Large intestine (tissue), 3 donors: ENCODE measurements around the gene VWC2. TPM values are rescaled to one million over a fixed set of nuclear protein-coding genes. Genes with fewer than 3 reads are reported as not detected.

Experiments
- DNase-seq, 2 donors: peaks; one replicate each; pipeline versions ENCODE4 v3.0.0 to v3.0.0-alpha.2; 2013
- H3K27ac ChIP-seq: one replicate; pipeline ENCODE4 v1.5.1; 2013; ENCODE audit warnings: low read length
- H3K27me3 ChIP-seq: 2 replicates; pipeline ENCODE4 v1.6.1; 2013; ENCODE audit warnings: low read length; ENCODE audit not compliant: control insufficient read depth, insufficient read depth
- H3K36me3 ChIP-seq: 2 replicates; pipeline ENCODE4 v1.6.1; 2013; ENCODE audit warnings: low read length; ENCODE audit not compliant: control insufficient read depth, insufficient read depth
- H3K4me1 ChIP-seq: one replicate; pipeline ENCODE4 v1.6.1; 2013; ENCODE audit warnings: low read length; ENCODE audit not compliant: control insufficient read depth, insufficient read depth
- H3K4me3 ChIP-seq: one replicate; pipeline ENCODE4 v1.5.1; 2013; ENCODE audit warnings: low read length
- H3K9me3 ChIP-seq: one replicate; pipeline ENCODE4 v1.6.1; 2013; ENCODE audit warnings: mild to moderate bottlenecking, low read depth, low read length, moderate library complexity; ENCODE audit not compliant: control insufficient read depth
- WGBS: methylation state at CpG from one replicate; pipeline ENCODE4 v1.1.5; 2013; ENCODE audit warnings: low lambda C conversion rate; ENCODE audit not compliant: insufficient coverage; 5-methylcytosine and 5-hydroxymethylcytosine counted together
- polyA plus RNA-seq: library from polyadenylated mRNA; unstranded; fragments of 120-200 nt; gene quantifications from one replicate; pipeline ENCODE4 v1.2.1, GENCODE V29; 2013

VWC2 gene
- polyA plus RNA-seq, 1 donor = 0.63 TPM

DNA sequence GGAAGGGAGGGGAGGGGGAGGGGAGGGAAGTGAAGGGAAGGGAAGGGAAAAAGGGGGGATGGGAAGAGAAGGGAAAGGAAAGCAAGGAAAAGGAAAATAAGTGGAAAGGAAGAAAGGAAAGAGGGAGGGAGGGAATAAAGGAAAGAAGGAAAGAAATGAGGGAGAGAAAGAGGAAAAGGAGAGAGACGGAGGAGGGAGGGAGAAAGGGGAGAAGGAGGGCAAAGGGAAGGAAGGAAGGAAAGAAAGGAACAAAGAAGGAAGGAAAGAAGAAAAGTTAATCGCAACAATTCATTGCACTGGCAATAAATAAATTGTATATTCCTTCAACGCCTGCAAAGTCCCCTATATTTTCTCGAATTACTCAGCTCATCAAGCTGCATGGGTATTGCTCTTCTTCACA, 2.6 kb upstream of the VWC2 start:
- Histone ChIP-seq H3K36me3 (no peaks in the 10 kb centered on the region), H3K4me1 (peaks cover 2% of the 10 kb centered on the region), H3K4me3 (no peak overlapping the region), H3K9me3 (peaks cover 6% of the 10 kb centered on the region), H3K27me3 (peaks cover 48% of the 10 kb centered on the region), H3K27ac (no peak overlapping the region)
- WGBS = 83% methylated on average over 4 of the region's 4 CpGs
- no peak for DNase-seq

- 94% methylated on average over 2 of the region's 11 CpGs for WGBS
- no peak for DNase-seq
- Histone ChIP-seq H3K4me1 (peaks cover 2% of the 10 kb centered on the region), H3K27ac (no peak overlapping the region), H3K36me3 (no peaks in the 10 kb centered on the region), H3K9me3 (peaks cover 6% of the 10 kb centered on the region), H3K4me3 (no peak overlapping the region), H3K27me3 (peaks cover 52% of the 10 kb centered on the region)
Measured at GRCh38 chr7:49771427-49772176, 1.8 kb upstream of the VWC2 start.

GRCh38 chr7:49772916-49773217, 571 bp upstream of the VWC2 start:
- Histone ChIP-seq H3K4me1 (peaks cover 2% of the 10 kb centered on the region), H3K4me3 (no peak overlapping the region), H3K9me3 (peaks cover 6% of the 10 kb centered on the region), H3K36me3 (no peaks in the 10 kb centered on the region), H3K27me3 (peaks cover 62% of the 10 kb centered on the region), H3K27ac (no peak overlapping the region)
- 8% methylated on average over 2 of the region's 11 CpGs for WGBS
- DNase-seq = no peak

- peak; percentile 15 to 33 for DNase-seq
- no peak overlapping the region for H3K27ac ChIP-seq
- no CpG with 5 or more reads among the region's 56 CpGs for WGBS
- H3K4me3 ChIP-seq = peak overlapping the region; percentile 35
- H3K4me1 ChIP-seq = peaks cover 2% of the 10 kb centered on the region
- no peaks in the 10 kb centered on the region for H3K36me3 ChIP-seq
- peaks cover 64% of the 10 kb centered on the region for H3K27me3 ChIP-seq
- peaks cover 6% of the 10 kb centered on the region for H3K9me3 ChIP-seq
Measured at GRCh38 chr7:49773936-49774458, 559 bp downstream of the VWC2 start.

GRCh38 chr7:49774459-49775064, 1.1 kb downstream of the VWC2 start:
- DNase-seq = peak in 1 of 2 donors; percentile 8
- Histone ChIP-seq H3K27me3 (peaks cover 62% of the 10 kb centered on the region), H3K36me3 (no peaks in the 10 kb centered on the region), H3K4me1 (peaks cover 2% of the 10 kb centered on the region), H3K9me3 (peaks cover 6% of the 10 kb centered on the region), H3K27ac (no peak overlapping the region), H3K4me3 (peak overlapping the region; percentile 35)
- no CpG with 5 or more reads among the region's 36 CpGs for WGBS

DNA sequence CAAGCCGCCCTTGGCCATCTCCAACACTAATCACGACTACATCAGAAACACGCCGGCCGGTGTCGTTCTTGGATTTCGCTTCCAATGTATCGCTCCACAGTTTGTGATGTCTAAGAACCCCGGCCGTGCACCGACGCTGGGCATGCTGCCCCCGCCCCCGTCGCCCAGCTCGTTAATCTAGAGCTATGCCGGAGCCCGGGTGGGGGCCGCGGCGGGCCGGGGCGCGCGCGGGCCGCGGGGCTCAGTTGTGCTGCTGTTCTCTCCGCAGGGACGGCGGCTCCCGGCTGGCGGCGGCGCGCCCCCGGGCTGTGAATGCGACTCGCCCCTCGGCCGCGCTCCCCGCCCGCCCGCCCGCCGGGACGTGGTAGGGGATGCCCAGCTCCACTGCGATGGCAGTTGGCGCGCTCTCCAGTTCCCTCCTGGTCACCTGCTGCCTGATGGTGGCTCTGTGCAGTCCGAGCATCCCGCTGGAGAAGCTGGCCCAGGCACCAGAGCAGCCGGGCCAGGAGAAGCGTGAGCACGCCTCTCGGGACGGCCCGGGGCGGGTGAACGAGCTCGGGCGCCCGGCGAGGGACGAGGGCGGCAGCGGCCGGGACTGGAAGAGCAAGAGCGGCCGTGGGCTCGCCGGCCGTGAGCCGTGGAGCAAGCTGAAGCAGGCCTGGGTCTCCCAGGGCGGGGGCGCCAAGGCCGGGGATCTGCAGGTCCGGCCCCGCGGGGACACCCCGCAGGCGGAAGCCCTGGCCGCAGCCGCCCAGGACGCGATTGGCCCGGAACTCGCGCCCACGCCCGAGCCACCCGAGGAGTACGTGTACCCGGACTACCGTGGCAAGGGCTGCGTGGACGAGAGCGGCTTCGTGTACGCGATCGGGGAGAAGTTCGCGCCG, 1.9 kb downstream of the VWC2 start:
- H3K27ac ChIP-seq = no peak overlapping the region
- WGBS = no CpG with 5 or more reads among the region's 106 CpGs
- peaks cover 6% of the 10 kb centered on the region for H3K9me3 ChIP-seq
- peak in 1 of 2 donors; percentile 5 for DNase-seq
- peaks cover 60% of the 10 kb centered on the region for H3K27me3 ChIP-seq
- peak overlapping the region; percentile 35 for H3K4me3 ChIP-seq
- peaks cover 2% of the 10 kb centered on the region for H3K4me1 ChIP-seq
- H3K36me3 ChIP-seq = no peaks in the 10 kb centered on the region

DNA sequence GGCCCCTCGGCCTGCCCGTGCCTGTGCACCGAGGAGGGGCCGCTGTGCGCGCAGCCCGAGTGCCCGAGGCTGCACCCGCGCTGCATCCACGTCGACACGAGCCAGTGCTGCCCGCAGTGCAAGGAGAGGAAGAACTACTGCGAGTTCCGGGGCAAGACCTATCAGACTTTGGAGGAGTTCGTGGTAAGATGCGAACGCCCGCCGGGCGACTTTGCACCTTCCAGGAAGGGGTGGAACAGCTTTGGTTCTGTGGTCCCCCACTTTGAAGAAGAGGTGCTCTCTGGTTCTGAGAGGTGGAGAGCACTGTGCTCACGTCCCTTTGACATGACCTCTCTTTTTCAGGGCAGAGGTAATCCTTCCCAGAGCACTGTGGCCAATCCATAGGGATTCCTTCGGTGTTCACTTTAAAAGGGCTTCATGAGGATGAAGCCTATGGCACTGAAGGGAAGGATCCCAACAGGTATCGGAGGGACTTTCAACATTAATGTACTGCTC, 2.6 kb downstream of the VWC2 start:
- peak overlapping the region; percentile 24 for H3K4me3 ChIP-seq

GRCh38 chr7:49776994-49777393, 3.6 kb downstream of the VWC2 start:
- no peak overlapping the region for H3K4me3 ChIP-seq

More for the DNA sequence above, 2.6 kb downstream of the VWC2 start:
- H3K27ac ChIP-seq = no peak overlapping the region
- H3K9me3 ChIP-seq = peaks cover 6% of the 10 kb centered on the region
- no peaks in the 10 kb centered on the region for H3K36me3 ChIP-seq
- peaks cover 58% of the 10 kb centered on the region for H3K27me3 ChIP-seq
- DNase-seq = peak in 1 of 2 donors; percentile 5
- H3K4me1 ChIP-seq = peaks cover 2% of the 10 kb centered on the region
- no CpG with 5 or more reads among the region's 25 CpGs for WGBS

DNA sequence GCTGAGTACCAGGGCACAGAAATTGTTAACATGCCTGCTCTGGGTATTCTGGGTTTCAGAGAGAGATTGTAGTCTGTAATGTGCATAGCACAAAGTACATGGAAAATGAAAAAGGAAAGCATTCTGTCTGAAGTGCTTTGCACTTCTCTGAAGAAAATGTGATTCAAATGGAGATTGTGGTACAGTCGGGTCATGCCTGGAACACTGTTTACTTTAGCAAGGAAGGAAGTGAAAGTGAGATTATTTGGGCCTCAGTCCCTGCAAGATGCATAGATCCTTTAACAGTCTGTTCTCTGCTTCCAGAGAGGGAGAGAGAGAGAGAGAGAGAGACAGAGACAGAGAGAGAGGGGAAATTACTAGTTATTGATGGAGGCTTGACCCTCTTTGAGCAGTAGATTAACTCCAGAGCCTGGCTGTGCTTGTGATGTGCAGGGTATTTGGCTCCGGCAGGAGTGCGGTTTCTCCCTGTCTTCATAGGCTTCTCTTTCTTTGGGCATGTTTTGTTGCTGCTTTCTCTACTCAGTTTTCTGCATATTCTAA, 5.4 kb downstream of the VWC2 start:
- H3K27ac ChIP-seq = no peak overlapping the region
- no CpG with 5 or more reads among the region's 3 CpGs for WGBS
- peaks cover 6% of the 10 kb centered on the region for H3K9me3 ChIP-seq
- peaks cover 2% of the 10 kb centered on the region for H3K4me1 ChIP-seq
- DNase-seq = no peak
- no peaks in the 10 kb centered on the region for H3K36me3 ChIP-seq
- no peak overlapping the region for H3K4me3 ChIP-seq
- peaks cover 37% of the 10 kb centered on the region for H3K27me3 ChIP-seq

More at GRCh38 chr7:49776994-49777393, 3.6 kb downstream of the VWC2 start:
- Histone ChIP-seq H3K36me3 (no peaks in the 10 kb centered on the region), H3K27me3 (peaks cover 53% of the 10 kb centered on the region), H3K27ac (no peak overlapping the region), H3K9me3 (peaks cover 6% of the 10 kb centered on the region), H3K4me1 (peaks cover 2% of the 10 kb centered on the region)
- WGBS = no CpG with 5 or more reads among the region's 2 CpGs
- no peak for DNase-seq

GRCh38 chr7:49780953-49781352, 7.5 kb downstream of the VWC2 start:
- H3K27me3 ChIP-seq = peaks cover 18% of the 10 kb centered on the region
- no peak overlapping the region for H3K27ac ChIP-seq
- no CpG with 5 or more reads among the region's 1 CpG for WGBS
- no peak overlapping the region for H3K4me3 ChIP-seq
- H3K9me3 ChIP-seq = no peaks in the 10 kb centered on the region
- H3K4me1 ChIP-seq = no peaks in the 10 kb centered on the region
- DNase-seq = no peak
- H3K36me3 ChIP-seq = no peaks in the 10 kb centered on the region
